NCI-H748 treated with DMSO at 0.1 percent for 48 hours (cell line): Measurements from ENCODE around the gene CA12.
A peak's percentile ranks its signal among the peaks of the same experiment; 100 is the strongest.
"Not testable (repeated sequence)": the region's sequence is repeated elsewhere in the genome, so short reads cannot be mapped to it uniquely, and the experiment has no call there.

Experiments used
- DNase-seq: peaks from one replicate; lab custom pipeline; 2025; lab: John Stamatoyannopoulos, UW

CA12 gene

GRCh38 chr15:63381301-63382204 is at the start of gene CA12:
TSS of gene CA12 (minus strand) at chr15:63381846. CDS start at chr15:63381720, 126 bp downstream.
- no peak for DNase-seq

DNA sequence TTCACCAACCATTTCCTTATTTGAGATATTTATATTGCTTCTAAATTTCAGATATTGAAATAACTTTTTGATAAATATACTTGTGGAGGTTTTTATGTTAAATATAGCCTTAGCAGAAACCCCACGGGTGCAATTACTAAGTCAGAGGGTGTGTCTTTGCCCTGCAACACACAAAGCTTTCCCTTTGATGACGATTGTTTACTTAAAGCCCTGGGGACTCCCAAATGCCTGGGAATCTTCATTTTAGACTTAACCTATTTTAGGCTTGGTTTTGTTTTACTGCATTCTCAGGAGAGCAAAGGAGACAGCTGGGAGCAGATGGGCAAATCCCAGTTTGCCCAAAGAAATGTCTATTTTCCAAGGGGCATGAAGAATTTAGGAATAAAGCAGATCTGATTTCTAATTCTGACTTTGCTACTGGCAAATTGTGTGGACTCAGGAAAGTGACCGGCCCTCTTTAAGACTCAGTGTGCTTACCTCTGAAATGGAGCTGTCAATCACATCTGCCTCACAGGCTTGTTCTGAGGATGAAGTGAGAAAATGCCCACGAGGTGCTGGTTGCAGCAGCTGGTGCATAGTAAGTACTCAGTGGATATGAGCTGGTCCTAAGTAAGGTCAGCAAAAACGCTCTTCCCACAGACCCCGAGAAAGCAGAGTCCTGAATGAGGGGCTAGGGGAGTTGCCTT is 49.3 kb upstream of the CA12 start:
- peak; percentile 16 for DNase-seq

DNA sequence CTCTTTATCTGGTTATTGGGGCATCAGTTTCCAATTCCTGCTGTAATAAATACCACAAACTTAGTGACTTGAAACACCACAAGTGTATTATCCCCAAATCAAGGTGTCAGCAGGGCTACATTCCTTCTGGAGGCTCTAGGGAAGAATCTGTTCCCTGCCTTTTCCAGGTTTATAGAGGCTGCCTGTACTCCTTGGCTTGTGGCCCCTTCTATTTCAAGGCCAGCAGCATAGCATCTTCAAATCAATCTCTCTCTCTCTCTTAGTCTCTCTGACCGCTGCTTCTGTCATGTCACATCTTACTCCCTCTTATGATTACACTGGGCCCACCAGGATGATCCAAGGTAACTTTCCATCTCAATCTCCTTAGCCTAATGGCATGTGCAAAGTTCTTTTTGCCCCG is 44.9 kb upstream of the CA12 start:
- DNase-seq: no peak

- no peak for DNase-seq
Observed at GRCh38 chr15:63425426-63425985, 43.9 kb upstream of the CA12 start.

- DNase-seq: no peak
Observed at GRCh38 chr15:63422891-63423590, 41.4 kb upstream of the CA12 start.

GRCh38 chr15:63421433-63421832 is 39.8 kb upstream of the CA12 start:
- no peak for DNase-seq

DNA sequence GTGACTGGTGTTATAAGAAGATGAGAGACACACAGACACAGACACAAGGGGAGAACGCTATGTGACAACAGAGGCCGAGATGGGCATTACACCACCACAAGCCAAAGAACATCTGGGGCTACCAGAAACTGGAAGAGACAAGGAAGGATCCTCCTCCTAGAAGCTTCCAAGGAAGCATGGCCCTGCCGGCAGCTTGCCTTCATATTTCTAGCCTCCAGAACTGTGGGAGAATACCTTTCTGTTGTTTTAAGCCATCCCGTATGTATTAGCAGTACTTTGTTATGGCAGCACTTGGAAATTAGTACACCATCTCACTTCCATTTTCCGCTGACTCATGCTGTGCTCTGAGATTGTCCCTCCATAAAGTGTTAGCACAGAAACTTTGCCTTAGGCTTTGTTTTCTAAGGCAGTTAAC is 38.7 kb upstream of the CA12 start:
- no peak for DNase-seq

- DNase-seq: no peak
Observed at GRCh38 chr15:63418811-63419210, 37.2 kb upstream of the CA12 start.

DNA sequence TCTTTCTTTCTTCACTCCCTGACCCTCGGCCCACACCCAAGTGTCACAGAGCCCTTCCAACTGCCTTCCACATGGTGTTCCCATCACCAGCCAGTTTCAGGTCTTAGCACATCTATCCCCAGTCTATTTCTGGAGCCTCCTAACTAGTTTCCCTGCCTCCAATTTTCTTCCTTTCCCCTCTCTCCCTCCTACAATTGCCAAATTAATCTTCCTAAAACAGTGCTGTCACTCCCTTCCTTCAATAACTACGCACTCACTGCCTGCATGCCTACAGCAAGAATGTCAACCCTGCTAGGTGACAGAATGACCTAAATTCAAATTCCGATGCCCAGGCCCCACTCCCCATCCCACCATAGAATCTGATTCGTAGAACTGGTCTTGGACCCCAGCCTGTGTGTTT is 36.1 kb upstream of the CA12 start:
- DNase-seq: no peak

- not testable (repeated sequence) for DNase-seq
Observed at GRCh38 chr15:63417274-63417673, 35.6 kb upstream of the CA12 start.

DNA sequence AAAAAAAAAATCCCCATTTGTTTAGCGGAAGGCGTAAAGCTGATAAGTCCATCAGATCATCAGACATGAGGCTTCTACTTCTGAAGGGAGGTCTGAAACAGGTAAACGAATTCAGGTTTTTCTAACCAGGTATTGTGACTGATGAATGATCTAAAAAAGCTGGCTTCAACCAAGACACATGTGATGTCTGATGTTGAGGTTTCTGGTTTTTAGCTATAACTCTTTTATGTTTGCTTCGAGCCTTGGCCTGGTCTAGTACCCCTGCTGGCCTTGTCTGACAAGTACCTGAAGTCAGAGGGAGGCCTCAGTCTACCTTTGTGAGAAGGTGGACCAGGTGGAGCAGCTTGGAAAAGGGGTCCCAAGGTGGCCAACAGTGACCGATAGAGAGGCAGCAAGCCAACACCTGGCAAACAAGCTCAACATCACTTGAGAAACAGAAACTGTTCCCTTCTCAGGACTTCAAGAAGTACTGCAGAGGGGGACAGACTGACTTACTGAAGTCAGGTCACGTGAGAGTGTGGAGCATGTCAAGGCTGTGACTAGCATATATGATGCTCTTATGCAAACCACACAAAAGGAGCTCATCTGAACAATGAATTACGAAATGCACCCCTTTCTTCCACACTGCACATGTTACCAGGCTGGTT is 33.0 kb upstream of the CA12 start:
- DNase-seq: no peak

GRCh38 chr15:63412551-63412950 is 30.9 kb upstream of the CA12 start:
- no peak for DNase-seq

- no peak for DNase-seq
Observed at GRCh38 chr15:63411866-63412265, 30.2 kb upstream of the CA12 start.

- no peak for DNase-seq
Observed at GRCh38 chr15:63409179-63409578, 27.5 kb upstream of the CA12 start.

DNA sequence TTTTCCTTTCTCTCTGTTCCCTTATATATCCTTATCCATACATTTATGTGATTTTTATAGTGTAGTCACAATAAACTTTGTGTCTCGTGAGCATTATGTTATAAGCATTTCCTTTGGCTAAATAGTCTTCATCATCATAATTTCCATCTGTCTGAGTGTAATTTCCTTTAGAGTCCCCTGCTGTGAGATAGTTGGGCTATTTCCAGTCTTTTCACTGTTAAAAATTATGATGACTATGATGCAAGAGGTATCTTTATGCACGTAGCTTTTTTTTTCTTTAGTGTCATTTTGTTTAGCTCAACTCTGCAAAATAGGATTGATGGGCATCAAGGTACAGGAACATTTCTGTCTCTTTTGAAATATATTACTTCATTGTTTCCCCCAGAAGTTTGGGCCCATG is 26.9 kb upstream of the CA12 start:
- no peak for DNase-seq

DNA sequence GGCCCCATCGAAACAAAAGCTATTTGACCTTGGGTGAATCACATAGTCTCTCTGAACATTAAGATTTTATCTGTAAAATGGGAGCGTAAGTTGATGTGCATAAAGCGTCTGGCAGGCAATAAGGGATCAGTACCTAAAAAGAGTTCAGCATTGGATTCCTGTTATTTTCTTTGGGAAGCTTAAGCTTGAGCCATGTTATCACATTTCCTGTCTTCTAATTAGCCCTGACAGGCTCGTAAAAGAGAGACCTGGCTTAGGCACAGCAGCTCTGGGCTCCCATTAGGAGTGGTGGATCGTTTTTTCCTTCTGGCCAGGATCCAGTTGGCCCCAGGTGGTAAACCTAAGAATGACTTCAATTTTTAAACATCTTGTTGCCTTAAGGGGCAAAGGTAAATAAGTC is 26.0 kb upstream of the CA12 start:
- no peak for DNase-seq

DNA sequence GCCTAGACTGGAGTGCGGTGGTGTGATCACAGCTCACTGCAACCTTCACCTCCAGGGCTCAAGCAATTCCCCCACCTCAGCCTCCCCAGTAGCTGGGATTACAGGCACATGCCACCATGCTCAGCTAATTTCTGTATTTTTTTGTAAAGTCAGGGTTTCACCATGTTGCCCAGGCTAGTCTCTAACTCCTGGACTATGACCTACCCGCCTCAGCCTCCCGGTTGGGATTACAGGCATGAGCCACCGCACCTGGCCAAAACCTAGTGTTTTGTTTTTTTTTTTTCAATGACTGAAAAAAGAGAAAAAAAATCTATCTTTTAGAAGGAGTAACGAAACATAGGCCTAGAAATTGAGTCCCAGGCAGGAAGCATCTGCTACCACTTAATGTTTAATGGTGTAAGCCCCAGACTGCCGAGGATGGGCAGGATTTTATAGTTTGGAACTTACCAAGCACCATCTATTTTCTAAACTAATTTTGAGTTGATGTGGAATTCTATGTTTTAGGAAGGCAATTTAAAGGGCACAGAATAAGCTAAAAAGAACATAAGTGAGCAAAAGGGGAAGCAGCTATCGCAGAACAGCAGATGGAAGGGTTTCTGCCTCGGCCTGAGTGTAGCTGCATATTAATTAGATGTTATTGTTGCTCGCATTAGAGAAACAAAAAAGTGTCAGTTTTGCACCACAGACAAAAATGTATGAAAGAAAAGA is 24.2 kb upstream of the CA12 start:
- no peak for DNase-seq

- DNase-seq: no peak
Observed at GRCh38 chr15:63405159-63405558, 23.5 kb upstream of the CA12 start.

DNA sequence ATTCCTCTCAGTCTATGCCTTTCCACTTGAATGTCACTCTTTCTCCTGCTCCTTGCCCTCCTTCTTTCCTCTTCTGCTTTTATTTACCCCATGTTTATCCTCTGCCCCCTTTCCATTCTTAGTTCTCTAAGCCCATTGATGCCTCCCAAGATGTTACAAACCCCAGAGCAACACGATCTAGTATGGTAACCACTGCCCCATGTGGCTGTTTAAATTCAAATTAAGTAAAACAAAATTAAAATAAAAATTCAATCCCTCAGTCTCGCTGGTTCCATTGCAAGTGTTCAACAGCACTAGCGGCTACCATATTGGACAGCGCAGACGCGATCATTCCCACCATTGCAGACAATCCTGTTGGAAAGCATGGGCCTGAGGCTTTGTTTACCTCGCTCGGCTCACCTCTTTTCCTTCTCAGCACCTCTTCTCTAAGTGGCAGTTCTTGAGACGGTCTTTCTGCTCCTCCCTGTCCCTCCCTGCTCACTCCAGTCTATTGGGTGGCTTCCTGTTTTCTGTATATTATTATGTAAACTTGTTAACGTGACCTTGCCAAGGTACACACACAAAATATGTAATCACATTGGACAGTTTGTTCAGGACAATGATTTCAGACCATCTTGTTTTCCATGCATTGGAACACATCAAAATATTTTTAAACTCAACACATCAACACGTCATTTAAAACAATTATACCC is 21.8 kb upstream of the CA12 start:
- no peak for DNase-seq

DNA sequence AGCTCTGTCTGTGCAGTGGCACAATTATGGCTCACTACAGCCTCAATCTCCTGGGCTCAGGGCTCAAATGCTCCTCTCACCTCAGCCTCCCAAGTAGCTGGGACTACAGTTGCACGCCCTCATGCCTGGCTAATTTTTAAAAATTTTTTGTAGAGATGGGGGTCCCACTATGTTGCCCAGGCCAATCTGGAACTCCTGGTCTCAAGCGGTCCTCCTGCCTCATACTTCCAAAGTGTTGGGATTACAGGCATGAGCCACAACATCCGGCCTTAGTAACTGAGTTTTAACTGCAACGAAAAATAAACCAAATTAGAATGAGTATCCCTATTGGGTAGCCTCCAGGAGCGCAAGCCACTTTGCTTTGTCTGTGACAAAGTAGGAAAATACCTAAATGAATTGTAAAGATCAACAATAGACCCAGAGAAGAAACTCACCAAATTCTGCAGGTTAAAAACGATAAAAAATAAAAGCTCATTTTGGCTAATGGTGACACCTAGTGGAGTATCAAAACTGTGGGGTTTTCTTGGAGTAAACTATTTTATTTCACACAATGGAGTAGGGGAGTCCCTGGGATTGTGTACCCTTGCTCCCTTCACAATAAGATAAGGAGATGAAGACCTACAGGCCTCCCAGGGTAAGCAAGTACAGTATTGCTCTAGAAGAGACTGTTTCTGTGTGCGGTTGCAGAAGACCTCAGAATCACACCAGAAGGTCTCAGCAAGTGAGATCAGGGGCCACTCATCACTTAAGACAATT is 21.0 kb upstream of the CA12 start:
- DNase-seq: no peak
